Loucy (cell line): ENCODE results near the gene ZNF648.

Experiments
- H2AFZ ChIP-seq: fragments of 200-600 bp; sonication (generic); 2 replicates; pipeline ENCODE4 v1.6.0; 2016; ENCODE audit warnings: antibody characterized with exemption, mild to moderate bottlenecking, low read length, moderate library complexity
- H3F3A ChIP-seq: fragments of 200-600 bp; 2 replicates; pipeline ENCODE4 v1.6.0; 2016; ENCODE audit warnings: antibody characterized with exemption, low read depth, mild to moderate bottlenecking
- H3K27me3 ChIP-seq: fragments of 200-600 bp; sonication (generic); 2 replicates; pipeline ENCODE4 v1.6.1; 2014; ENCODE audit warnings: low read length, mild to moderate bottlenecking; ENCODE audit not compliant: insufficient read depth, poor library complexity, severe bottlenecking
- H3K36me3 ChIP-seq: fragments of 200-600 bp; sonication (generic); 2 replicates; pipeline ENCODE4 v1.6.1; 2016; ENCODE audit warnings: low read length; ENCODE audit not compliant: insufficient read depth
- H3K4me1 ChIP-seq: fragments of 200-600 bp; sonication (generic); 2 replicates; pipeline ENCODE4 v1.5.1; 2014; ENCODE audit warnings: low read length, mild to moderate bottlenecking; ENCODE audit not compliant: insufficient read depth, poor library complexity, severe bottlenecking
- H3K4me2 ChIP-seq: fragments of 200-600 bp; sonication (generic); 2 replicates; pipeline ENCODE4 v1.6.0; 2014; ENCODE audit warnings: antibody characterized with exemption, low read length, low read depth, mild to moderate bottlenecking; ENCODE audit not compliant: poor library complexity, severe bottlenecking
- H3K4me3 ChIP-seq: fragments of 200-600 bp; sonication (generic); 2 replicates; pipeline ENCODE4 v1.5.1; 2014; ENCODE audit warnings: low read length, mild to moderate bottlenecking, mixed read lengths; ENCODE audit not compliant: poor library complexity, severe bottlenecking
- H3K79me2 ChIP-seq: fragments of 200-600 bp; sonication (generic); 2 replicates; pipeline ENCODE4 v1.6.1; 2014; ENCODE audit warnings: low read length; ENCODE audit not compliant: insufficient read depth
- H3K9ac ChIP-seq: fragments of 200-600 bp; sonication (generic); 2 replicates; pipeline ENCODE4 v1.6.0; 2014; ENCODE audit warnings: mild to moderate bottlenecking, low read depth, low read length, moderate library complexity; ENCODE audit not compliant: poor library complexity, severe bottlenecking
- H3K9me2 ChIP-seq: fragments of 200-600 bp; sonication (generic); replicated peaks from 2 replicates; pipeline ENCODE4 v1.6.1; 2016; ENCODE audit warnings: low read depth, low read length, mixed read lengths
- H3K9me3 ChIP-seq: fragments of 200-600 bp; sonication (generic); 2 replicates; pipeline ENCODE4 v1.6.1; 2014; ENCODE audit warnings: mild to moderate bottlenecking, antibody characterized with exemption, low read length, low read depth; ENCODE audit not compliant: insufficient read depth
- H4K20me1 ChIP-seq: fragments of 200-600 bp; sonication (generic); 2 replicates; pipeline ENCODE4 v1.6.0; 2014; ENCODE audit warnings: antibody characterized with exemption, low read length, mild to moderate bottlenecking; ENCODE audit not compliant: insufficient read depth, poor library complexity, severe bottlenecking
- EZH2phosphoT487 ChIP-seq: fragments of 200-600 bp; IDR thresholded peaks from 2 replicates; pipeline ENCODE4 v1.6.1; 2018; ENCODE audit warnings: antibody characterized with exemption, mild to moderate bottlenecking, moderate library complexity, borderline replicate concordance
- TF ChIP-seq, protein P1 (sequence below): fragments of 200-600 bp; sonication (generic); conservative IDR thresholded peaks from 2 replicates; pipeline ENCODE4 v1.5.1; 2014; ENCODE audit warnings: mild to moderate bottlenecking, antibody characterized with exemption, low read length

ZNF648 gene

DNA sequence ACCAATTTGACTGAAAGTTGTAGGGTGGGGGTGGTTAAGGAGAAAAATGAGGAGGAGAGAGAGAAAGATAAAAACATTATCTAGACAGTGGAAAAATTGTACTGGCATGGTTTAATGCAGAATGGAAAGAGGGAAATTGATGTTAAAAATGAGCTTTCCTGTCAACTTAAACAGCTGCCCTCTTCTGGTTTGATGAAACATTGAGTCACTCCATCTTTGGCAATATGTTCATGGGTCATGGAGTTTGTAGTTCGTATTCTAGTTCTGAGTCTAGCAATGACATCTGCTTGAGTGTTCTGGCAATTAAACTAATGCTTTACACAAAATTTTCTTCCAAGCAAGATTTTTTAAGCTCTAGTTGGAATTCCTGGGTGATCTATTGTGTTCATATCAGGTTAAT, 9.6 kb downstream of the ZNF648 start:
- Histone ChIP-seq H3K9ac (no peak overlapping the region), H3K4me1 (no peaks in the 10 kb centered on the region), H3K4me2 (no peak overlapping the region), H3K9me2 (no peaks in the 10 kb centered on the region), H3K4me3 (no peak overlapping the region), H3K27me3 (no peaks in the 10 kb centered on the region), H2AFZ (no peak overlapping the region; the same call in 1 of the 2 replicates), H3K9me3 (no peaks in the 10 kb centered on the region), H3K79me2 (no peaks in the 10 kb centered on the region), H3K36me3 (no peaks in the 10 kb centered on the region), H4K20me1 (no peaks in the 10 kb centered on the region), H3F3A (0 out of 2 replicates have a peak, but pooled peaks cover under 1% of the 10 kb centered on the region)
- TF ChIP-seq, protein P1, sequence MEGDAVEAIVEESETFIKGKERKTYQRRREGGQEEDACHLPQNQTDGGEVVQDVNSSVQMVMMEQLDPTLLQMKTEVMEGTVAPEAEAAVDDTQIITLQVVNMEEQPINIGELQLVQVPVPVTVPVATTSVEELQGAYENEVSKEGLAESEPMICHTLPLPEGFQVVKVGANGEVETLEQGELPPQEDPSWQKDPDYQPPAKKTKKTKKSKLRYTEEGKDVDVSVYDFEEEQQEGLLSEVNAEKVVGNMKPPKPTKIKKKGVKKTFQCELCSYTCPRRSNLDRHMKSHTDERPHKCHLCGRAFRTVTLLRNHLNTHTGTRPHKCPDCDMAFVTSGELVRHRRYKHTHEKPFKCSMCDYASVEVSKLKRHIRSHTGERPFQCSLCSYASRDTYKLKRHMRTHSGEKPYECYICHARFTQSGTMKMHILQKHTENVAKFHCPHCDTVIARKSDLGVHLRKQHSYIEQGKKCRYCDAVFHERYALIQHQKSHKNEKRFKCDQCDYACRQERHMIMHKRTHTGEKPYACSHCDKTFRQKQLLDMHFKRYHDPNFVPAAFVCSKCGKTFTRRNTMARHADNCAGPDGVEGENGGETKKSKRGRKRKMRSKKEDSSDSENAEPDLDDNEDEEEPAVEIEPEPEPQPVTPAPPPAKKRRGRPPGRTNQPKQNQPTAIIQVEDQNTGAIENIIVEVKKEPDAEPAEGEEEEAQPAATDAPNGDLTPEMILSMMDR: peak; percentile 50
- no peak for TF ChIP-seq EZH2phosphoT487

DNA sequence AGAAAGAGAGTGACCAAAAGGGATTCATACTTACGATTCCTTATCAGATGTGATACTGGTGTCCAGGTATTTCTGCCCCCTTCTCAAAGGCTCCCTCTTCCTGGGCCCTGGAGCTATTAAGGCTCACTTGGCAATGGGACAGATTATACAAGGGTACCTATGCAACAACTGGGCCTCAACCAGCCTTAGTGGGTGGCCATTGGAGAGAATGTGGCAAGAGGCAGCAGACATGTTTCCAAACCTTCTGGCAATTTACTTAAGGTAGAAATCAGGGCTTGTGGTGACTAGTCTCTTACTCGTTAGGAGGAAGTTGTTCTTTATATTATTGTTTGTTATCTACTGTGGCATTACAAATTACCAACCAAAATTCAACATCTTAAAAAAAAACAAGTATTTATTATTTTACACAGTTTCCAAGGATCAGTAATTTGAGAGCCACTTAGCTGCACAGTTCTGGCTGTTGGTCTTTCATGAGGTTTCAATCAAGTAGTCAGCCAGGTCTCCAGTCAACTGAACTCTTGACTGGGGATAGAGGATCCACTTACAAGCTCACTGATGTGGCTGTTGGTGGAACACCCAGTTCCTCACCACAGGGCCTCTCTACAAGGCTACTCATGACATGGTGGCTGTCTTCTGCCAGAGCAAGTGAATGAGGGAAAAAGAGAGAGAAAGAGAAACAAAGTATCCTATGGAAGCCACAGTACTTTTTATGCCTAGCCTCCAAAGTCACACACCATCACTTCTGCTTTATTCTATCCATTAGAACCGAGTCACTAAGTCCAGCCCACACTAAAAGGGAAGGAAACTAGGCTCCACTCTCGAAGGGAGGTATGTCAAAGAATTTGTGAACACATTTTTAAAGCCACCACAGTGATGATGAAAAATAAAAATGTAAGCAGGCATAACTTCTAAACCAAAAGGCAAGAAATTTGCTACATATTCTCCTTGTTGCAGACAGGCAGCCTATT, 10.7 kb downstream of the ZNF648 start:
- TF ChIP-seq, protein P1: no peak
- no peak for TF ChIP-seq EZH2phosphoT487

DNA sequence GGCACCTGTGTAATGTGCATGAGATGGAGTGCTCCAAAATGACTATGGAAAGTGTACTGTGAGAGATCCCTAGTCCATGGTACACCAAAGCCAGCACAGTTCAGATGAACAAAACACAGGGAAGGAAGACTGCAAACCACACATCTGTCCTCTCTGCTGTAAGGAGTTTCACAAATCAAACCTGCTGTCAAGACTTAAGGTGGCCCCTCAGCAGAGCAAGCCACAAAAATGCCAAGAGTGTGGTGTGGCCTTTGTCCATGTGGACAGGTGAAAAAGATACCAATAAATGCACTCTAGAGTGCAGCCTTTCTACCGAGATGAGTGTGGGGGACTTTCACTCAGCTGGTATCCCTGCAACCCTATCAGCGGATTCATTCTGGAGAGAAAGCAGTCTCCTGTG, 12.9 kb downstream of the ZNF648 start:
- peaks cover 5% of the 10 kb centered on the region; the same call in 1 of the 2 replicates for H3K9me3 ChIP-seq
- H3K9ac ChIP-seq: no peak overlapping the region
- H3K27me3 ChIP-seq: no peaks in the 10 kb centered on the region
- no peaks in the 10 kb centered on the region for H4K20me1 ChIP-seq
- no peak overlapping the region for H3K4me3 ChIP-seq
- no peaks in the 10 kb centered on the region for H3K79me2 ChIP-seq
- no peak for TF ChIP-seq EZH2phosphoT487
- TF ChIP-seq, protein P1: no peak
- H3F3A ChIP-seq: 0 out of 2 replicates have a peak, but pooled peaks cover 2% of the 10 kb centered on the region
- no peaks in the 10 kb centered on the region for H3K36me3 ChIP-seq
- no peak overlapping the region for H3K4me2 ChIP-seq
- H3K9me2 ChIP-seq: no peaks in the 10 kb centered on the region
- H3K4me1 ChIP-seq: no peaks in the 10 kb centered on the region
- H2AFZ ChIP-seq: no peak overlapping the region

More for the DNA sequence above, 10.7 kb downstream of the ZNF648 start:
- Histone ChIP-seq H3K9ac (no peak overlapping the region), H3K27me3 (no peaks in the 10 kb centered on the region), H3K4me1 (no peaks in the 10 kb centered on the region), H4K20me1 (no peaks in the 10 kb centered on the region), H3K9me2 (no peaks in the 10 kb centered on the region), H3F3A (0 out of 2 replicates have a peak, but pooled peaks cover 2% of the 10 kb centered on the region), H3K36me3 (no peaks in the 10 kb centered on the region), H3K4me2 (no peak overlapping the region), H3K4me3 (no peak overlapping the region), H2AFZ (no peak overlapping the region), H3K9me3 (no peaks in the 10 kb centered on the region), H3K79me2 (no peaks in the 10 kb centered on the region)
